Stimulated activated naive CD4-positive, alpha-beta T cell (primary cell): ENCODE measurements around the gene CDH12.
"Not testable (repeated sequence)": the region's sequence is repeated elsewhere in the genome, so short reads cannot be mapped to it uniquely, and the experiment has no call there.

ENCODE experiments used
- DNase-seq, 6 experiments: peaks; one replicate each; lab custom pipeline; 2025; lab: John Stamatoyannopoulos, UW

CDH12 gene

GRCh38 chr5:22151801-22152200, 701.3 kb downstream of the CDH12 start:
- not testable (repeated sequence) for DNase-seq

GRCh38 chr5:22140418-22140817, 712.7 kb downstream of the CDH12 start:
- DNase-seq: not testable (repeated sequence)

- DNase-seq: not testable (repeated sequence)
Observed at GRCh38 chr5:22139662-22140300, 713.4 kb downstream of the CDH12 start.

- no peak for DNase-seq
Observed at GRCh38 chr5:22111320-22111719, 741.8 kb downstream of the CDH12 start.

GRCh38 chr5:22109315-22109714, 743.8 kb downstream of the CDH12 start:
- no peak for DNase-seq

- no peak for DNase-seq
Observed at GRCh38 chr5:22108545-22108944, 744.6 kb downstream of the CDH12 start.

- no peak for DNase-seq
Observed at GRCh38 chr5:22102823-22103359, 750.3 kb downstream of the CDH12 start.

GRCh38 chr5:22088517-22088916, 764.6 kb downstream of the CDH12 start:
- DNase-seq: no peak

- DNase-seq: no peak
Observed at GRCh38 chr5:22079566-22079965, 773.6 kb downstream of the CDH12 start.

GRCh38 chr5:22079002-22079401, 774.1 kb downstream of the CDH12 start:
- no peak for DNase-seq

- DNase-seq: no peak
Observed at GRCh38 chr5:22076586-22076985, 776.6 kb downstream of the CDH12 start.

- DNase-seq: no peak
Observed at GRCh38 chr5:22070186-22070728, 782.9 kb downstream of the CDH12 start.

- DNase-seq: no peak
Observed at GRCh38 chr5:22063717-22064116, 789.4 kb downstream of the CDH12 start.

- no peak for DNase-seq
Observed at GRCh38 chr5:22058620-22059019, 794.5 kb downstream of the CDH12 start.

GRCh38 chr5:22057012-22057411, 796.1 kb downstream of the CDH12 start:
- no peak for DNase-seq

- DNase-seq: no peak
Observed at GRCh38 chr5:22056601-22057000, 796.5 kb downstream of the CDH12 start.

GRCh38 chr5:22053195-22053594, 799.9 kb downstream of the CDH12 start:
- DNase-seq: no peak

GRCh38 chr5:22051881-22052280, 801.3 kb downstream of the CDH12 start:
- no peak for DNase-seq

- DNase-seq: no peak
Observed at GRCh38 chr5:22050931-22051330, 802.2 kb downstream of the CDH12 start.

- no peak for DNase-seq
Observed at GRCh38 chr5:22044229-22044628, 808.9 kb downstream of the CDH12 start.

GRCh38 chr5:22036061-22036460, 817.1 kb downstream of the CDH12 start:
- no peak for DNase-seq

GRCh38 chr5:22033066-22033465, 820.1 kb downstream of the CDH12 start:
- DNase-seq: no peak

- DNase-seq: no peak
Observed at GRCh38 chr5:22023784-22024183, 829.4 kb downstream of the CDH12 start.

GRCh38 chr5:22012893-22013292, 840.3 kb downstream of the CDH12 start:
- not testable (repeated sequence) for DNase-seq
